Neural cell (in vitro differentiated cells): ENCODE data around the gene SH3YL1. TPM values are rescaled to one million over a fixed set of nuclear protein-coding genes. Genes with fewer than 3 reads are reported as not detected.

Source experiments
- H2AFZ ChIP-seq: fragments of 200-600, 300-800 bp; sonication (generic), shearing (Covaris generic); 2 replicates; pipeline ENCODE4 v1.6.0; 2014; ENCODE audit warnings: low read depth, mild to moderate bottlenecking, antibody characterized with exemption, low read length, moderate library complexity
- H3F3A ChIP-seq: fragments of 200-600 bp; shearing (Covaris generic); 2 replicates; pipeline ENCODE4 v1.6.1; 2016; ENCODE audit warnings: mild to moderate bottlenecking, moderate library complexity, mixed read lengths, antibody characterized with exemption, low read length; ENCODE audit not compliant: insufficient read depth, poor library complexity, severe bottlenecking
- H3K27ac ChIP-seq: fragments of 200-600, 300-800 bp; sonication (generic), shearing (Covaris generic); 2 replicates; pipeline ENCODE4 v1.5.1; 2014; ENCODE audit warnings: mild to moderate bottlenecking, low read length, moderate library complexity
- H3K27me3 ChIP-seq: fragments of 300-800, 200-600 bp; sonication (generic), shearing (Covaris generic); 2 replicates; pipeline ENCODE4 v1.6.0; 2014; ENCODE audit warnings: mild to moderate bottlenecking, low read depth, low read length, moderate library complexity; ENCODE audit not compliant: insufficient read depth
- H3K36me3 ChIP-seq: fragments of 300-800, 200-600 bp; sonication (generic), shearing (Covaris generic); 2 replicates; pipeline ENCODE4 v1.5.1; 2014; ENCODE audit warnings: mild to moderate bottlenecking, antibody characterized with exemption, low read length, moderate library complexity; ENCODE audit not compliant: insufficient read depth
- H3K4me2 ChIP-seq: fragments of 300-800, 200-600 bp; sonication (generic), shearing (Covaris generic); 2 replicates; pipeline ENCODE4 v1.6.0; 2014; ENCODE audit warnings: mild to moderate bottlenecking, low read length
- H3K4me3 ChIP-seq: fragments of 300-800, 200-600 bp; sonication (generic), shearing (Covaris generic); 2 replicates; pipeline ENCODE4 v1.5.1; 2014; ENCODE audit warnings: mild to moderate bottlenecking, low read length, moderate library complexity
- H3K79me2 ChIP-seq: fragments of 200-600 bp; shearing (Covaris generic); replicated peaks from 2 replicates; pipeline ENCODE4 v1.6.0; 2014; ENCODE audit warnings: mild to moderate bottlenecking, low read length, moderate library complexity; ENCODE audit not compliant: insufficient read depth
- H3K9ac ChIP-seq: fragments of 300-800, 200-600 bp; sonication (generic), shearing (Covaris generic); 2 replicates; pipeline ENCODE4 v1.6.1; 2016; ENCODE audit warnings: mild to moderate bottlenecking, low read length, mixed read lengths
- H3K9me2 ChIP-seq: fragments of 200-600 bp; shearing (Covaris generic); 2 replicates; pipeline ENCODE4 v1.6.1; 2016; ENCODE audit warnings: mild to moderate bottlenecking, low read length, mixed read lengths; ENCODE audit not compliant: insufficient read depth
- H3K9me3 ChIP-seq: fragments of 200-600, 300-800 bp; sonication (generic), shearing (Covaris generic); 2 replicates; pipeline ENCODE4 v1.6.1; 2016; ENCODE audit warnings: mild to moderate bottlenecking, mixed run types, low read length, moderate library complexity, mixed read lengths
- H4K20me1 ChIP-seq: fragments of 200-600 bp; shearing (Covaris generic); 2 replicates; pipeline ENCODE4 v1.6.1; 2016; ENCODE audit warnings: mild to moderate bottlenecking, mixed run types; ENCODE audit not compliant: insufficient read depth
- EP300 ChIP-seq: fragments of 450-650 bp; conservative IDR thresholded peaks from 2 replicates; pipeline ENCODE4 v1.6.1; 2014; ENCODE audit warnings: antibody characterized with exemption, mild to moderate bottlenecking, moderate library complexity; ENCODE audit not compliant: poor library complexity, severe bottlenecking
- EZH2 ChIP-seq: fragments of 200-600, 300-800 bp; shearing (Covaris generic), sonication (generic); IDR thresholded peaks from 2 replicates; pipeline ENCODE4 v1.6.1; 2014; ENCODE audit warnings: antibody characterized with exemption, low read length, borderline replicate concordance, mild to moderate bottlenecking; ENCODE audit not compliant: insufficient read depth, poor library complexity, severe bottlenecking
- MXI1 ChIP-seq: fragments of 450-650 bp; conservative IDR thresholded peaks from 2 replicates; pipeline ENCODE4 v1.6.1; 2014; ENCODE audit warnings: antibody characterized with exemption, mild to moderate bottlenecking; ENCODE audit not compliant: poor library complexity, severe bottlenecking
- POLR2AphosphoS5 ChIP-seq: IDR thresholded peaks from 2 replicates; pipeline ENCODE4 v1.6.1; 2012
- RAD21 ChIP-seq: fragments of 450-650 bp; conservative IDR thresholded peaks from 2 replicates; pipeline ENCODE4 v1.6.1; 2014; ENCODE audit warnings: antibody characterized with exemption, mild to moderate bottlenecking, moderate library complexity
- SMC3 ChIP-seq: fragments of 450-650 bp; conservative IDR thresholded peaks from 2 replicates; pipeline ENCODE4 v1.6.1; 2014; ENCODE audit warnings: antibody characterized with exemption, mild to moderate bottlenecking, moderate library complexity; ENCODE audit not compliant: poor library complexity
- TAF1 ChIP-seq: IDR thresholded peaks from 2 replicates; pipeline ENCODE4 v1.6.1; 2012; ENCODE audit warnings: low read depth
- polyA plus RNA-seq: library from polyadenylated mRNA; depleted of rRNA; stranded (reverse); fragments of >200 nt; gene quantifications from 2 replicates; pipeline ENCODE4 v1.2.3, GENCODE V29; 2014
- TF ChIP-seq, protein P1 (sequence below): fragments of 450-650 bp; IDR thresholded peaks from 2 replicates; pipeline ENCODE4 v1.5.1; 2014; ENCODE audit warnings: antibody characterized with exemption, mild to moderate bottlenecking, moderate library complexity; ENCODE audit not compliant: poor library complexity, severe bottlenecking
- TF ChIP-seq, protein P2 (sequence below): IDR thresholded peaks from 2 replicates; pipeline ENCODE4 v1.6.1; 2012; ENCODE audit warnings: borderline replicate concordance

The SH3YL1 gene
- polyA plus RNA-seq, 1 donor from 2014 or later, result 70.6 TPM

DNA sequence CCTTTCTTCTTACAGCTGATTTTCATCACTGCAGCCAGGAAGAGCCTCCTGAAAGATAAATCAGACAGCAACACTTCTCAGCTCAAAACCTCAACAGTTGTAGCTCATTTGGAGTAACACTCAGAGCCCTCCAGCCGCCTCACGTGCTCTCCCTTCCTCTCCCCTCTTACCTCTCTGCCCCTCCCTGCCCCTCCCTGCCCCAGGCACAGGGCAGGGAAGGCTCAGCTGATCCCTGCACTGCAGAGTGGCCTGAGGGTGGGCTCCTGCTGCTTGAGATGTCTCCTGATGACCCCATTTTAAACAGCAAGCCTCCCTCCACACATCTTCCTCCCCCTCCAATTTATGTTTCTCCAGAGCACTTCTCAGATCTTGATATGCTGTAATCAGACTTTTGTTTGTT lies 54.4 kb downstream of the SH3YL1 start:
- H3K4me2 ChIP-seq, result no peak overlapping the region

DNA sequence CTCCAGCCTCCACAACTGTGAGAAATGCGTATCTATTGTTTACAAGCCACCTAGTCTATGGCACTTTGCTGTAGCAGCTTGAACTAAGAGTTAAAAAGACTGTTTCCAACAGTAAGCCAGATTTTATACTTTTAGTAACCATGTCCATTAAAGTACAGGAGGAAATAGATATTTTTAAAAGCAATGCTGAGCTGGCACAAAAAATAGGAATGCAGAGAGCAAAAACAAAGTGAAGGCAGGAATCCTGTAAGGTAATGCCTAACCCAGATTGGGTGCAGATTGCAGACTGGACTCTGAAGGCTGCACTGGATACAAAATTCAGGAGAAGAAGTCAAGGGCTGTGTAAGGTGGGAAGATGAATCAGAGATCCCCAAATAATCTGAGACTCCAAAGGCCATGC lies 55.5 kb downstream of the SH3YL1 start:
- Histone ChIP-seq H4K20me1 (no peaks in the 10 kb centered on the region), H3K36me3 (no peaks in the 10 kb centered on the region), H2AFZ (no peak overlapping the region)

More for the DNA sequence above, 54.4 kb downstream of the SH3YL1 start:
- Histone ChIP-seq H3K27me3 (no peaks in the 10 kb centered on the region), H4K20me1 (no peaks in the 10 kb centered on the region), H3K9me3 (no peaks in the 10 kb centered on the region), H3K27ac (no peak overlapping the region), H3K9me2 (no peaks in the 10 kb centered on the region), H2AFZ (no peak overlapping the region), H3K79me2 (no peaks in the 10 kb centered on the region), H3K9ac (no peak overlapping the region), H3K4me3 (no peak overlapping the region), H3K36me3 (no peaks in the 10 kb centered on the region), H3F3A (no peaks in the 10 kb centered on the region)
- TF ChIP-seq EP300 (no peak), SMC3 (no peak), POLR2AphosphoS5 (no peak), RAD21 (no peak), EZH2 (no peak), TAF1 (no peak), MXI1 (no peak)
- TF ChIP-seq, protein P1, sequence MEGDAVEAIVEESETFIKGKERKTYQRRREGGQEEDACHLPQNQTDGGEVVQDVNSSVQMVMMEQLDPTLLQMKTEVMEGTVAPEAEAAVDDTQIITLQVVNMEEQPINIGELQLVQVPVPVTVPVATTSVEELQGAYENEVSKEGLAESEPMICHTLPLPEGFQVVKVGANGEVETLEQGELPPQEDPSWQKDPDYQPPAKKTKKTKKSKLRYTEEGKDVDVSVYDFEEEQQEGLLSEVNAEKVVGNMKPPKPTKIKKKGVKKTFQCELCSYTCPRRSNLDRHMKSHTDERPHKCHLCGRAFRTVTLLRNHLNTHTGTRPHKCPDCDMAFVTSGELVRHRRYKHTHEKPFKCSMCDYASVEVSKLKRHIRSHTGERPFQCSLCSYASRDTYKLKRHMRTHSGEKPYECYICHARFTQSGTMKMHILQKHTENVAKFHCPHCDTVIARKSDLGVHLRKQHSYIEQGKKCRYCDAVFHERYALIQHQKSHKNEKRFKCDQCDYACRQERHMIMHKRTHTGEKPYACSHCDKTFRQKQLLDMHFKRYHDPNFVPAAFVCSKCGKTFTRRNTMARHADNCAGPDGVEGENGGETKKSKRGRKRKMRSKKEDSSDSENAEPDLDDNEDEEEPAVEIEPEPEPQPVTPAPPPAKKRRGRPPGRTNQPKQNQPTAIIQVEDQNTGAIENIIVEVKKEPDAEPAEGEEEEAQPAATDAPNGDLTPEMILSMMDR, result no peak
- TF ChIP-seq, protein P2, sequence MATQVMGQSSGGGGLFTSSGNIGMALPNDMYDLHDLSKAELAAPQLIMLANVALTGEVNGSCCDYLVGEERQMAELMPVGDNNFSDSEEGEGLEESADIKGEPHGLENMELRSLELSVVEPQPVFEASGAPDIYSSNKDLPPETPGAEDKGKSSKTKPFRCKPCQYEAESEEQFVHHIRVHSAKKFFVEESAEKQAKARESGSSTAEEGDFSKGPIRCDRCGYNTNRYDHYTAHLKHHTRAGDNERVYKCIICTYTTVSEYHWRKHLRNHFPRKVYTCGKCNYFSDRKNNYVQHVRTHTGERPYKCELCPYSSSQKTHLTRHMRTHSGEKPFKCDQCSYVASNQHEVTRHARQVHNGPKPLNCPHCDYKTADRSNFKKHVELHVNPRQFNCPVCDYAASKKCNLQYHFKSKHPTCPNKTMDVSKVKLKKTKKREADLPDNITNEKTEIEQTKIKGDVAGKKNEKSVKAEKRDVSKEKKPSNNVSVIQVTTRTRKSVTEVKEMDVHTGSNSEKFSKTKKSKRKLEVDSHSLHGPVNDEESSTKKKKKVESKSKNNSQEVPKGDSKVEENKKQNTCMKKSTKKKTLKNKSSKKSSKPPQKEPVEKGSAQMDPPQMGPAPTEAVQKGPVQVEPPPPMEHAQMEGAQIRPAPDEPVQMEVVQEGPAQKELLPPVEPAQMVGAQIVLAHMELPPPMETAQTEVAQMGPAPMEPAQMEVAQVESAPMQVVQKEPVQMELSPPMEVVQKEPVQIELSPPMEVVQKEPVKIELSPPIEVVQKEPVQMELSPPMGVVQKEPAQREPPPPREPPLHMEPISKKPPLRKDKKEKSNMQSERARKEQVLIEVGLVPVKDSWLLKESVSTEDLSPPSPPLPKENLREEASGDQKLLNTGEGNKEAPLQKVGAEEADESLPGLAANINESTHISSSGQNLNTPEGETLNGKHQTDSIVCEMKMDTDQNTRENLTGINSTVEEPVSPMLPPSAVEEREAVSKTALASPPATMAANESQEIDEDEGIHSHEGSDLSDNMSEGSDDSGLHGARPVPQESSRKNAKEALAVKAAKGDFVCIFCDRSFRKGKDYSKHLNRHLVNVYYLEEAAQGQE, result no peak

More for the DNA sequence above, 55.5 kb downstream of the SH3YL1 start:
- Histone ChIP-seq H3K9me2 (no peaks in the 10 kb centered on the region), H3F3A (no peaks in the 10 kb centered on the region), H3K9me3 (no peaks in the 10 kb centered on the region), H3K9ac (no peak overlapping the region), H3K27ac (no peak overlapping the region), H3K4me3 (no peak overlapping the region), H3K79me2 (no peaks in the 10 kb centered on the region), H3K4me2 (no peak overlapping the region), H3K27me3 (no peaks in the 10 kb centered on the region)
- no peak for TF ChIP-seq MXI1
- TF ChIP-seq EZH2, result no peak
- TF ChIP-seq, protein P2, result no peak
- no peak for TF ChIP-seq POLR2AphosphoS5
- no peak for TF ChIP-seq RAD21
- TF ChIP-seq TAF1, result no peak
- TF ChIP-seq, protein P1, result no peak
- no peak for TF ChIP-seq SMC3
- TF ChIP-seq EP300, result no peak
